Measurements from ENCODE around the gene RPLP1.

Gene RPLP1

DNA sequence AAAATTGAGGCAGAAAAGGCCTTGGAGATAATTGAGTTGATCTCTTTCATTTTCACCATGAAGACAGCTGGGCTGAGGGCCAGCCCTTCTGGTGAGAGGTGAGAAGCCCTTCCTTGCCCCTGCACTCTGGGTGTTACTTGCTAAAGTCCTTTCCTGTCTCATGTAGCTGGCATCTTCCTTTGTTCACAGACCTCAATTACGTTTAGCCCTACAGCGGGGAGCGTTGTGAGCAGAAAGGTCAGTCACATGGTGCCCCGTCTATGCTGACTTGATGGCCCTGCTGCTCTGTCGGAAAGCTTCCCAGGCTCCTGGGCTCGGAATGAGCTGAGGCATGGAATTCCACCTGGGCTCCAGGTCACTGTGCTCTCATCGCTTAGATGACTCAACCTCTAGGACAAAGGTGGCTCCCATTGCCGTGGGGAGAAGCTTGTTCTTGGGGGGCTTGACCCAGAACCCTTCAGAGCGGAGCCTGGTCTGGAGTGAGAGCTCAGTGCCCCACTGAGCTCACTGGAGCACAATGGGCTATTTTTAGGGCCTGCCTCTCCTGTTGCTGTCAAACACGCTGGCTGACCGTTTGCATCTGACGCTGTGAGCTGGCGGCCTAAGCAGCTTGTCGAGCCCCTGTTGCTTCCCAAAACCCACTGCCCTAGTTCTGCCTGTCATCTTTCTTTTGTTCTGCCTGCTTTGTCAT is 47.0 kb downstream of the RPLP1 start:
- no peak for DNase-seq

GRCh38 chr15:69500339-69500738 is 47.7 kb downstream of the RPLP1 start:
- no peak for DNase-seq

DNA sequence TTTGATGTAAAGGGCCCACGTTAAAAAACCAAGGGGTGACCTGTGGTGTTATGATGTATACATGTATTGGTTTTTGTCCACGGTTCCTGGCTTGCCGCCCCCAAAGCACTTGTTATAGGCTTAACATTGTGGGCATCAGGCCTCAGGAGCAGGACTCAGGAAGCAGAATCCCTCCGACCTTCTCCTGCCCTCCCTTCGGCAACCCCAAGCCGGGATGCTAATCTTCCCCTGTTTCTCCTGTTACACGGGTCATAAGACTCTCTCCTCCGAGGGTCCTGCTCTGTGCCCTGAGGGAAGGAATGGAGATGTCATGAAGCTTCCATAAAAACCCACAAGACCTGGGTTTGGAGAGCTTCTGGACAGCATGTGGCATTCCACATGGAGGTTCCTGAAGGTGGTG is 48.8 kb downstream of the RPLP1 start:
- no peak for DNase-seq

DNA sequence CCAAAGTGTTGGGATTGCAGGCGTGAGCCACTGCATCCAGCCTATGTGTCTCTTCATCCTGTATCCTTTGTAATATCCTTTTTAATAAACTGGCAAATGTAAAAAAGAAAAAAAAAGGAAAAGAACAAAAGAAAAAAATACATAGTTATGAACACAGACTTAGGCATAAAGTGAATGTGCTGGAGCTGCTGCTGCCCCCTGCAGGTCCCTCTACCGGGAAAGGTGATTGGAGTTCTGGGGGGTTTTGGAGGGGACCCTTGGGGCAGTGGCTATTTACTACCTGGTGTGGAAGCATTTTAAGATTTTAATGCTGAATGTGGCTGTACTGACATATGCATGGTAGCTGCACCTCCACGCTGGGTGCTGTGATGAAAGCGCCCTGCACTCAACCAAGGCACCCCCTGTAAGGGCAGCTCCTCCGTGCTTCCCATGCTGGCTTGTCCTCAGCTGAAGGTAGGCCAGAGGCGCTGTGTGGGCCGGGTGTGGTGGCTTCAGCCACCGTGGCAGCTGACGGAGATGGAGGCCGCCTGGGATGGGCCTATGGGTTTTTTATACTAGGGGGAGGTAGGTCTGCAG is 49.9 kb downstream of the RPLP1 start:
- no peak for DNase-seq

DNA sequence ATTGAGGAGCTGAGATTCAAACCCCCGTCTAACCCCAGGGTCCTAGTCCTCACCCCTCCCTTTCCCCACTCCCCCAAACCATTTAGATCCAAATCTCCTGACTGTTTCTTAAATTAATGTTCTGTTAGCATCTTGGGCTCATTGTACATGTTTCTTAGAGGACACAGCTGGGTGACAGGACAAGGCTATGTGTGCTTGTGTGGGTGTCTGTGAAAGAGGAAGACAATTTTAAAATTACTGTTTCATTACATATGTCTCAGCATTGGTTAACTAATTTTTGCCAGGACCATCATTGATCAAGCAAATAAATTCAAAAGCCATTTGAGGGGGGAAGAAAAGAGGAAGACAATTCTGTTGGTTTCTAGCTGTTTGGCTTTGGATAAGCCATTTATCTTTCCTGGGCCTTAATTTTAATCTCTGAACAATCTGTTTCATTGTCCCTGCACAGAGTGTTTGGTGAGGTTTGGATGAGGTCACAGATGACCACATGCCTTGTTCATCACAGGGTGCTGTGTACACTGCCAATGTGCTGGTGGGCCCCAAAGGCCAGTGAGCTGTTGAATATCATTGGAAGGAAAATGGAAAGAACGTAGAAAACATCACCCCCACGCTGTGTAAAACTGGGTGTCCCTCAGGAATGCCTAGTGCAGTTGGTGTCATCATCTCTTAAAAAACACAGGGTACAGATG is 51.9 kb downstream of the RPLP1 start:
- no peak for DNase-seq

Measured in activated CD4-positive, alpha-beta T cell treated with anti-CD3 and anti-CD28 coated beads, Interleukin-2, amount 50 U/mL, for 16 hours (primary cell).